ENCODE results near the gene NCOA3.
"Not testable (repeated sequence)": the region's sequence is repeated elsewhere in the genome, so short reads cannot be mapped to it uniquely, and the experiment has no call there.

The NCOA3 gene

DNA sequence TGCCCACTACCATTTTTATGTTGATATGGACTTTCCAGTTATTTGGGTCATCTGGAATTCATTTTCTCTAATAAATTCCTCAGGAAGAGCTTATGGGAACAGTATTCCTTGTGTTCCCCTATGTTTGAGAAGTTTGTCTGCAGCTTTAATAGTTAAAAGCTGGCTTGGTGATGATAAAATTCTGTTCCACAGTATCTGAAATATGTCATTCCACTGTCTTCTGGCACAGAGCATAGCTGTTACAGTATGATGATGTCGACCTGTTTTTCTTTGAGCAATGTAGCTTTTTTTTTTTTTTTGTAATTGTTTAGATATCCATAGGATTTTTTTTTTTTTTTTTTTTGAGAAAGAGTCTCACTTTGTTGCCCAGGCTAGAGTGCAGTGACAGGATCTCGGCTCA lies 43.2 kb downstream of the NCOA3 start:
- peaks cover 34% of the 10 kb centered on the region for H3K4me1 ChIP-seq (ENCODE audit: insufficient read depth, low read length)
- no peak overlapping the region for H3K9ac ChIP-seq (ENCODE audit: low read depth, low read length)
- no peaks in the 10 kb centered on the region for H3K9me3 ChIP-seq (ENCODE audit: insufficient read depth, low read depth, low read length)
- 96% methylated on average over 1 of the region's 2 CpGs for WGBS
- H3K27me3 ChIP-seq (ENCODE audit: insufficient read depth, low read length) = no peaks in the 10 kb centered on the region
- no peak overlapping the region for H3K27ac ChIP-seq (ENCODE audit: low read depth, low read length)
- H3K36me3 ChIP-seq (ENCODE audit: insufficient read depth, low read length) = no peaks in the 10 kb centered on the region
- H3K4me3 ChIP-seq (ENCODE audit: low read length) = no peak overlapping the region

DNA sequence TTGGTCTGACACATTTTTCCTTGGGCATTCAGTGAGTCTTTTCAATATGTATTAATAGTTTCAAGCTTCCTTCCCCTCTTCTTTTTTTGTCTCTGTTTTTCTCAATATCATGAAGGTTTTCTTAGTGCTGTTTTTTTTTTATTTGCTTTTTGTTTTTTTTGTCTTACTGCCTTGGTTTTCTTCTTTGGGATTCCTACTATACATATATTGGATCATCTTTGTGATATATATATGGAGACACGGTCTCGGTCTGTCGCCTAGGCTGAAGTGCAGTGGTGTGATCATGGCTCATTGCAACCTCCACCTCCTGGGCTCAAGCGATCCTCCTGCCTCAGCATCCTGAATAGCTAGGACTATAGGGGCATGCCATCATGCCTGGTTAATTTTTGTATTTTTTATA lies 43.8 kb downstream of the NCOA3 start:
- 94% methylated on average over 4 of the region's 4 CpGs for WGBS
- H3K4me1 ChIP-seq (ENCODE audit: insufficient read depth, low read length) = peaks cover 35% of the 10 kb centered on the region
- no peak overlapping the region for H3K9ac ChIP-seq (ENCODE audit: low read depth, low read length)
- no peaks in the 10 kb centered on the region for H3K9me3 ChIP-seq (ENCODE audit: insufficient read depth, low read depth, low read length)
- H3K27ac ChIP-seq (ENCODE audit: low read depth, low read length) = no peak overlapping the region
- H3K27me3 ChIP-seq (ENCODE audit: insufficient read depth, low read length) = no peaks in the 10 kb centered on the region
- H3K4me3 ChIP-seq (ENCODE audit: low read length) = no peak overlapping the region
- no peaks in the 10 kb centered on the region for H3K36me3 ChIP-seq (ENCODE audit: insufficient read depth, low read length)

DNA sequence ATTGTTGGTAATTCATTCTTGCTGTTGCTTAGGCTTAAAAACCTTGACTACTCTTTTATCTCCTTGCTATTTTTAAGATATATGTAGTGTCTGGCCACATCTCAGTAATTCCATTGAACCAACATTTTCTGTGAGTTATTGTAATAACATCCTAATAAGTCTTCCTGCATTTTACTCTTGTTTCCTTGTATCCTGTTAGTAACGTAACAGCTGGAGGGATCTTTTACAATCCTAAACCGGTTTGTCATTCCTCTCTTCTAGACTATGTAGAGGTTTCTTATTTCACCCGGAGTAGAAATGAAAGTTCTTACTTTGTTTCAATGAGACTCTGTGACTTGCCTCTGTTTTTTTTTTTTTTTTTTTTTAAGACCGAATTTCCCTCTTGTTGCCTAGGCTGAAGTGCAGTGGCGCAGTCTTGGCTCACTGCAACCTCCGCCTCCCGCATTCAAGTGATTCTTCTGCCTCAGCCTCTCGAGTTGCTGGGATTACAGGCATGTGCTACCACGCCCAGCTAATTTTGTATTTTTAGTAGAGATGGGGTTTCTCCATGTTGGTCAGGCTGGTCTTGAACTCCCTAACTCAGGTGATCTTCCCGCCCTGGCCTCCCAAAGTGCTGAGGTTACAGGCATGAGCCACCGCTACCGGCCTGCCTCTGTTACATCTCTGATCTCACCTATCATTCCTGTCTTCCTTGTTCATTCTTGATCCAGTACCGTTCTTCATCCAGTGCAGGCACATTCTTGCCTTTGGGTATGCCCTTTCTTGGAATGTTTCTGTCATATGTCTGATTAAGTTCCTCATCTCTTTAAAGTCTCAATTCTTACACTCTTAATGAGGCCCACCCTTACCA lies 44.7 kb downstream of the NCOA3 start:
- Histone ChIP-seq H3K36me3 (ENCODE audit: insufficient read depth, low read length) (no peaks in the 10 kb centered on the region), H3K27ac (ENCODE audit: low read depth, low read length) (0 out of 2 replicates have a peak overlapping the region, but pooled peaks have one; percentile 4), H3K27me3 (ENCODE audit: insufficient read depth, low read length) (no peaks in the 10 kb centered on the region), H3K9ac (ENCODE audit: low read depth, low read length) (no peak overlapping the region), H3K4me3 (ENCODE audit: low read length) (no peak overlapping the region), H3K4me1 (ENCODE audit: insufficient read depth, low read length) (peaks cover 37% of the 10 kb centered on the region), H3K9me3 (ENCODE audit: insufficient read depth, low read depth, low read length) (no peaks in the 10 kb centered on the region)
- WGBS = 92% methylated on average over 12 of the region's 13 CpGs

DNA sequence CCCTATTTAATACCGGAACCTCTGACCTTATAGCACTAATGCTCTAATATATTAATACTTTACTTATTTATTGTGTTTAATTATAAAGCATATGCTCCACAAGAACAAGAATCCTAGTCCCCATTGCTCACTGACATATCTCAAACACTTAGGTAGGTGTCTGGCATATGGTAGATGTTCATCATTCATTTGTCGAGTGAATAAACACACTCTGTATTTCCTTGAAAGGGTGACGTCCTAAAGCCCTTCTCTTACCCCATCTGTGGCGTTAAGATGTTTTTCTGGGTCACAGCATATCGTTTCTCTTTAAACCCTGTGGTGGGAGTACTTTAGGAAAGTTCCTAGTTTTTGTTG lies 45.3 kb downstream of the NCOA3 start:
- peaks cover 34% of the 10 kb centered on the region for H3K4me1 ChIP-seq (ENCODE audit: insufficient read depth, low read length)
- no peak overlapping the region for H3K9ac ChIP-seq (ENCODE audit: low read depth, low read length)
- no peaks in the 10 kb centered on the region for H3K27me3 ChIP-seq (ENCODE audit: insufficient read depth, low read length)
- no peak overlapping the region for H3K27ac ChIP-seq (ENCODE audit: low read depth, low read length)
- WGBS = 100% methylated on average over 4 of the region's 5 CpGs
- no peak overlapping the region for H3K4me3 ChIP-seq (ENCODE audit: low read length)
- H3K9me3 ChIP-seq (ENCODE audit: insufficient read depth, low read depth, low read length) = no peaks in the 10 kb centered on the region
- no peaks in the 10 kb centered on the region for H3K36me3 ChIP-seq (ENCODE audit: insufficient read depth, low read length)

DNA sequence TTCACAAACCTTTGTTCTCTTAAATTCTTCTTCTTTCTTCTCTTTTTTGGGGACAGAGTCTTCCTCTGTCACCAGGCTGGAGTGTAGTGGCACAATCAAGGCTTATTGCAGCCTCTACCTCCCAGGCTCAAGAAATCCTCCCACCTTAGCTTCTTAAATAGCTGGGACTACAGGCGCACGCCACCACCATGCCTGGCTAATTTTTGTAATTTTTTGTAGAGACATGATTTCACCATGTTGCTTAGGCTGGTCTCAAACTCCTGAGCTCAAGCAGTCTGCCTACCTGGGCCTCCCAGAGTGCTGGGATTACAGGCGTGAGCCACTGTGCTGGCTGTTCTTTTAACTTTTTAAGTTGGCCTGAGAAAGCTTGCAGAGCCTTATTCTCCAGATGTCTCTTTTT lies 48.0 kb downstream of the NCOA3 start:
- no peaks in the 10 kb centered on the region; the same call in 1 of the 2 replicates for H3K36me3 ChIP-seq (ENCODE audit: insufficient read depth, low read length)
- 86% methylated on average over 3 of the region's 3 CpGs for WGBS
- no peak overlapping the region for H3K27ac ChIP-seq (ENCODE audit: low read depth, low read length)
- no peaks in the 10 kb centered on the region for H3K27me3 ChIP-seq (ENCODE audit: insufficient read depth, low read length)
- peaks cover 22% of the 10 kb centered on the region for H3K4me1 ChIP-seq (ENCODE audit: insufficient read depth, low read length)
- no peak overlapping the region for H3K9ac ChIP-seq (ENCODE audit: low read depth, low read length)
- no peaks in the 10 kb centered on the region for H3K9me3 ChIP-seq (ENCODE audit: insufficient read depth, low read depth, low read length)
- no peak overlapping the region for H3K4me3 ChIP-seq (ENCODE audit: low read length)

DNA sequence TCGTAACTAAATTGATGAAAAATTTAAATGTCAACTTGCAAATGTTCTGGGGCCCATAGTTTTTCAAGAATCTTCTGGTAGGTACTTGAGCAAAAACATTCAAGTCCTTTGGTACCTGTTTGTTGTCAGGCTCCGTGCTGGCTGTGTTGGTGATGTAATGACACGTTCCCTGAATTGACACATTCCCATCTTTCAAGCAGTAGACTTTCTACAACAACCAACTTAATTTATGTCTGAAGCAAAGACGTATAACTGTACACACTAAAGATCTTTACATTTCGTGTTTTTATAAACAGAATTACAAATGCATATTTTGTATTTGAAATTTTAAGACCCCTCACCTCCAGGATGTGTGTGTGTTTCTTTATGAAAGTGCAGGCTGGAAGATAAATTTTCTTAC lies 49.5 kb downstream of the NCOA3 start:
- peaks cover 25% of the 10 kb centered on the region for H3K4me1 ChIP-seq (ENCODE audit: insufficient read depth, low read length)

DNA sequence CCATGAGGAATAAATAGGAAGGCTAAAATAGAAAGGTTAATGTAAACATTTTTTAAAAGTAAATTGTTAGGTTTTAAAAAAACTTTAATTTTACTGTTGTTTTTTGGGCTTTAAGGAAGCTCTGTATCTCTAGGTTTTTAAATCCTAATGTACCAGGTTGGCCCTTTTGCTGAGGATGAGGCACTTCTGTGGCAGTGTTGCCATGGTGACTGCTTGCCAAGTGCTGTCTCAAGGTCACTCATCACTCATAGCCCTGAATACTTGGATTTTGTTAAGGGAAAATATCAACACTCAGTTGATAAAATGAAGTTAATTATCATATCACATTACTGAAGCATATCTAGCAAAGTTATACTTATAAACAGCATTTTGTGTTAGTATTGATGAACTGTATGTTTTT lies 50.2 kb downstream of the NCOA3 start:
- Histone ChIP-seq H3K27ac (ENCODE audit: low read depth, low read length) (no peak overlapping the region), H3K9ac (ENCODE audit: low read depth, low read length) (no peak overlapping the region), H3K9me3 (ENCODE audit: insufficient read depth, low read depth, low read length) (no peaks in the 10 kb centered on the region), H3K36me3 (ENCODE audit: insufficient read depth, low read length) (no peaks in the 10 kb centered on the region; the same call in 1 of the 2 replicates), H3K4me3 (ENCODE audit: low read length) (no peak overlapping the region), H3K27me3 (ENCODE audit: insufficient read depth, low read length) (no peaks in the 10 kb centered on the region), H3K4me1 (ENCODE audit: insufficient read depth, low read length) (peaks cover 25% of the 10 kb centered on the region)

More for the DNA sequence above, 49.5 kb downstream of the NCOA3 start:
- H3K9ac ChIP-seq (ENCODE audit: low read depth, low read length) = no peak overlapping the region
- H3K27ac ChIP-seq (ENCODE audit: low read depth, low read length) = no peak overlapping the region
- 75% methylated on average over 4 of the region's 5 CpGs for WGBS
- H3K36me3 ChIP-seq (ENCODE audit: insufficient read depth, low read length) = no peaks in the 10 kb centered on the region; the same call in 1 of the 2 replicates
- no peak overlapping the region for H3K4me3 ChIP-seq (ENCODE audit: low read length)
- no peaks in the 10 kb centered on the region for H3K9me3 ChIP-seq (ENCODE audit: insufficient read depth, low read depth, low read length)
- no peaks in the 10 kb centered on the region for H3K27me3 ChIP-seq (ENCODE audit: insufficient read depth, low read length)

DNA sequence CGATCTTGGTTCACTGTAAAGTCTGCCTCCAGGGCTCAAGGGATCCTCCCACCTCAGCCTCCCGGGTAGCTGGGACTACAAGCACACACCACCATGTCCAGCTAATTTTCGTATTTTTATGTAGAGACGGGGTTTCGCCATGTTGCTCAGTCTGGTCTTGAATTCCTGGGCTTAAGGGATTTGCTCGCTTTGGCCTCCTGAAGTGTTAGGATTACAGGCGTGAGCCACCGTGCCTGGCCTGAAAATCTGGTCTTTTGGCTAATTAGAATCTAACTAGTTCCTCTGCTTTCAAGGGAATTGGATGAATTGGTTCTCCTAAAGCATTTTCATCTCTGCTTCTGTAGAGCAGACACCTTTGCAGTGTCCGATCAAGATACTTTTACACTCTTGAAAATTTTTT lies 51.3 kb downstream of the NCOA3 start:
- no peak overlapping the region for H3K9ac ChIP-seq (ENCODE audit: low read depth, low read length)
- H3K4me3 ChIP-seq (ENCODE audit: low read length) = no peak overlapping the region
- WGBS = 95% methylated on average over 8 of the region's 9 CpGs
- no peaks in the 10 kb centered on the region; the same call in 1 of the 2 replicates for H3K36me3 ChIP-seq (ENCODE audit: insufficient read depth, low read length)
- no peak overlapping the region for H3K27ac ChIP-seq (ENCODE audit: low read depth, low read length)
- no peaks in the 10 kb centered on the region for H3K9me3 ChIP-seq (ENCODE audit: insufficient read depth, low read depth, low read length)
- H3K4me1 ChIP-seq (ENCODE audit: insufficient read depth, low read length) = peaks cover 35% of the 10 kb centered on the region
- no peaks in the 10 kb centered on the region for H3K27me3 ChIP-seq (ENCODE audit: insufficient read depth, low read length)

DNA sequence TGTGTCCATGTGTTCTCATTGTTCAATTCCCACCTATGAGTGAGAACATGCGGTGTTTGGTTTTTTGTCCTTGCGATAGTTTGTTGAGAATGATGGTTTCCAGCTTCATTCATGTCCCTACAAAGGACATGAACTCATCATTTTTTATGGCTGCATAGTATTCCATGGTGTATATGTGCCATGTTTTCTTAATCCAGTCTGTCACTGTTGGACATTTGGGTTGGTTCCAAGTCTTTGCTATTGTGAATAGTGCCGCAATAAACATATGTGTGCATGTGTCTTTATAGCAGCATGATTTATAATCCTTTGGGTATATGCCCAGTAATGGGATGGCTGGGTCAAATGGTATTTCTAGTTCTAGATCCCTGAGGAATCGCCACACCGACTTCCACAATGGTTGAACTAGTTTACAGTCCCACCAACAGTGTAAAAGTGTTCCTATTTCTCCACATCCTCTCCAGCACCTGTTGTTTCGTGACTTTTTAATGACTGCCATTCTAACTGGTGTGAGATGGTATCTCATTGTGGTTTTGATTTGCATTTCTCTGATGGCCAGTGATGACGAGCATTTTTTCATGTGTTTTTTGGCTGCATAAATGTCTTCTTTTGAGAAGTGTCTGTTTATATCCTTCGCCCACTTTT lies 52.0 kb downstream of the NCOA3 start:
- H3K27ac ChIP-seq (ENCODE audit: low read depth, low read length); H3K27me3 ChIP-seq (ENCODE audit: insufficient read depth, low read length); H3K36me3 ChIP-seq (ENCODE audit: insufficient read depth, low read length); H3K9me3 ChIP-seq (ENCODE audit: insufficient read depth, low read depth, low read length); H3K4me3 ChIP-seq (ENCODE audit: low read length); H3K9ac ChIP-seq (ENCODE audit: low read depth, low read length): not testable (repeated sequence)
- H3K4me1 ChIP-seq (ENCODE audit: insufficient read depth, low read length) = peaks cover 42% of the 10 kb centered on the region
- WGBS = no CpG with 5 or more reads among the region's 8 CpGs

DNA sequence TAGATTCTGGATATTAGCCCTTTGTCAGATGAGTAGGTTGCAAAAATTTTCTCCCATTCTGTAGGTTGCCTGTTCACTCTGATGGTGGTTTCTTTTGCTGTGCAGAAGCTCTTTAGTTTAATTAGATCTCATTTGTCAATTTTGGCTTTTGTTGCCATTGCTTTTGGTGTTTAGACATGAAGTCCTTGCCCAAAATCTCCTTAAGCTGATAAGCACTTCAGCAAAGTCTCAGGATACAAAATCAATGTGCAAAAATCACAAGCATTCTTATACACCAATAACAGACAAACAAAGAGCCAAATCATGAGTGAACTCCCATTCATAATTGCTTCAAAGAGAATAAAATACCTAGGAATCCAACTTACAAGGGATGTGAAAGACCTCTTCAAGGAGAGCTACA lies 52.6 kb downstream of the NCOA3 start:
- not testable (repeated sequence) for H3K9ac ChIP-seq (ENCODE audit: low read depth, low read length); H3K4me3 ChIP-seq (ENCODE audit: low read length); H3K27me3 ChIP-seq (ENCODE audit: insufficient read depth, low read length); H3K36me3 ChIP-seq (ENCODE audit: insufficient read depth, low read length); H3K9me3 ChIP-seq (ENCODE audit: insufficient read depth, low read depth, low read length); H3K27ac ChIP-seq (ENCODE audit: low read depth, low read length)
- H3K4me1 ChIP-seq (ENCODE audit: insufficient read depth, low read length) = peaks cover 47% of the 10 kb centered on the region

DNA sequence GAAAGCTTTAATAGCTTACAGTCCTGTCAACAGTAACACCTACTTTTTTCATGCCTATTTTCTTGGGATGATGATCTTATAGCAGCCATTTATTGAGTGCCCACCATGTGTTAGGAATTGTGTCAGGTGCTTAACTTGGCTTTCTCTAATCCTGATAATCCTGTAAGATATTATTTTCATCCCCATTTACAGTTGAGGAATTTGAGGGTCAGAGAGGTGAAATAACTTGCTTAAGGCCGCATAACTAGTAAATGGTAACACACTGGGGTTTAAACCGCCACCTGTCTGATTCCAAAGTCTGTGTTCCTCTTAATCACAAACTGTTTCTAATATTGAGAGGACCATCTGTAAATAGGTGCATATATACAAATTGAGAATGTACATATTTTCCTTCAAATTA lies 55.5 kb downstream of the NCOA3 start:
- Histone ChIP-seq H3K27ac (ENCODE audit: low read depth, low read length) (peak overlapping the region; percentile 62; the same call in 1 of the 2 replicates), H3K36me3 (ENCODE audit: insufficient read depth, low read length) (no peaks in the 10 kb centered on the region; the same call in 1 of the 2 replicates), H3K9me3 (ENCODE audit: insufficient read depth, low read depth, low read length) (no peaks in the 10 kb centered on the region), H3K4me1 (ENCODE audit: insufficient read depth, low read length) (peaks cover 38% of the 10 kb centered on the region), H3K27me3 (ENCODE audit: insufficient read depth, low read length) (no peaks in the 10 kb centered on the region), H3K4me3 (ENCODE audit: low read length) (peak overlapping the region; percentile 3; the same call in 1 of the 2 replicates), H3K9ac (ENCODE audit: low read depth, low read length) (peak overlapping the region; percentile 2; the same call in 1 of the 2 replicates)
- 70% methylated on average over 2 of the region's 2 CpGs for WGBS

Measured in HUES64 (cell line).